Endothelial cell of umbilical vein (primary cell): ENCODE results near the gene GSC2. TPM values are rescaled to one million over a fixed set of nuclear protein-coding genes. Genes with fewer than 3 reads are reported as not detected.

Source experiments
- BruUV-seq: library from RNA; stranded (reverse); fragments of 400-500 nt; replicated peaks from 2 replicates; lab custom pipeline; 2021; lab: Mats Ljungman, UMichigan
- CTCF ChIA-PET: fragments of 300-600, 350-600 bp; sonication (Branson Sonifier 250); formaldehyde crosslinking; loops from one replicate; lab custom pipeline; 2021; ENCODE audit warnings: antibody characterized with exemption, inconsistent platforms; lab: Charles Lee
- POLR2A ChIA-PET: fragments of 300-600, 350-600 bp; sonication (Branson Sonifier 250); formaldehyde crosslinking; loops from one replicate; lab custom pipeline; 2021; ENCODE audit warnings: antibody characterized with exemption, inconsistent platforms; lab: Charles Lee
- DNase-seq: peaks from one replicate; pipeline ENCODE4 v3.0.0-alpha.2; 2011; ENCODE audit warnings: low read depth, low spot score
- FAIRE-seq: peaks from 2 replicates; lab custom pipeline; 2011; peaks lifted over from hg19 to GRCh38; lab: Jason Lieb, UNC
- H2AFZ ChIP-seq: 2 replicates; pipeline ENCODE4 v1.6.0; 2012; ENCODE audit warnings: low read depth, low read length, control low read depth, inconsistent platforms
- H3K27ac ChIP-seq: 2 replicates; pipeline ENCODE4 v1.5.1; 2011; ENCODE audit warnings: low read depth, mild to moderate bottlenecking, control low read depth, low read length, moderate library complexity; ENCODE audit not compliant: insufficient read depth
- H3K27me3 ChIP-seq, 2 experiments: 2 replicates each; pipeline versions ENCODE4 v1.6.0 to v1.6.1; 2011; ENCODE audit warnings: low read length in 2 of 2, mixed read lengths in 1 of 2; ENCODE audit not compliant: control insufficient read depth in 2 of 2, insufficient read depth in 2 of 2
- H3K36me3 ChIP-seq, 2 experiments: 2 replicates in 1 of 2; 3 replicates in 1 of 2; pipeline ENCODE4 v1.5.1; 2011; ENCODE audit warnings: low read length in 2 of 2, mild to moderate bottlenecking in 1 of 2, moderate library complexity in 1 of 2; ENCODE audit not compliant: control insufficient read depth in 2 of 2, insufficient read depth in 2 of 2; ENCODE audit errors: extremely low read depth in 1 of 2
- H3K4me1 ChIP-seq: 3 replicates; pipeline ENCODE4 v1.5.1; 2011; ENCODE audit warnings: mild to moderate bottlenecking, low read length; ENCODE audit not compliant: control insufficient read depth, insufficient read depth; ENCODE audit errors: extremely low read depth
- H3K4me2 ChIP-seq: 2 replicates; pipeline ENCODE4 v1.6.1; 2011; ENCODE audit warnings: low read length, control low read depth, mixed read lengths; ENCODE audit not compliant: insufficient read depth
- H3K4me3 ChIP-seq, 3 experiments: fragments of 200-600 bp in 1 of 3; sonication (generic), shearing (Covaris generic) in 1 of 3; replicated peaks in 1 of 3; 2 replicates each; pipeline ENCODE4 v1.5.1; 2011 to 2016; ENCODE audit warnings: control low read depth in 3 of 3, low read length in 3 of 3, mild to moderate bottlenecking in 2 of 3, inconsistent platforms in 1 of 3, low read depth in 1 of 3, moderate library complexity in 1 of 3; ENCODE audit not compliant: insufficient read depth in 1 of 3
- H3K79me2 ChIP-seq: 2 replicates; pipeline ENCODE4 v1.6.0; 2012; ENCODE audit warnings: low read length, inconsistent platforms; ENCODE audit not compliant: control insufficient read depth, insufficient read depth
- H3K9ac ChIP-seq: replicated peaks from 2 replicates; pipeline ENCODE3; 2011; ENCODE audit warnings: low read length, control low read depth; ENCODE audit not compliant: insufficient read depth; ENCODE audit errors: extremely low read depth
- H3K9me1 ChIP-seq: replicated peaks from 3 replicates; pipeline ENCODE4 v1.6.0; 2011; ENCODE audit warnings: mild to moderate bottlenecking, low read length; ENCODE audit not compliant: control insufficient read depth, insufficient read depth; ENCODE audit errors: extremely low read depth
- H3K9me3 ChIP-seq: replicated peaks from 2 replicates; pipeline ENCODE4 v1.5.1; 2012; ENCODE audit warnings: low read length, inconsistent platforms; ENCODE audit not compliant: control insufficient read depth, insufficient read depth
- H4K20me1 ChIP-seq: replicated peaks from 2 replicates; pipeline ENCODE3; 2011; ENCODE audit warnings: mild to moderate bottlenecking, low read length; ENCODE audit not compliant: control insufficient read depth, insufficient read depth; ENCODE audit errors: extremely low read depth
- CTCF ChIP-seq, 2 donors: IDR thresholded peaks; 1 replicate in 1 of 2; 2 replicates in 1 of 2; pipeline ENCODE4 v1.5.1; 2011; ENCODE audit warnings: low read length in 2 of 2, mild to moderate bottlenecking in 2 of 2, moderate library complexity in 2 of 2, control low read depth in 1 of 2, inconsistent platforms in 1 of 2, low read depth in 1 of 2; ENCODE audit not compliant: insufficient read depth in 1 of 2; ENCODE audit errors: extremely low read depth in 1 of 2
- EZH2 ChIP-seq: IDR thresholded peaks from 2 replicates; pipeline ENCODE4 v1.6.1; 2012; ENCODE audit warnings: borderline replicate concordance, low read depth, mild to moderate bottlenecking, moderate library complexity, low read length, inconsistent platforms; ENCODE audit not compliant: severe bottlenecking
- FOS ChIP-seq: IDR thresholded peaks from 2 replicates; pipeline ENCODE4 v1.6.1; 2011; ENCODE audit warnings: mild to moderate bottlenecking, low read length, moderate library complexity, borderline replicate concordance; ENCODE audit not compliant: insufficient read depth
- GATA2 ChIP-seq: IDR thresholded peaks from 2 replicates; pipeline ENCODE4 v1.7.0; 2011; ENCODE audit warnings: low read depth, mild to moderate bottlenecking, moderate library complexity, mixed read lengths, low read length; ENCODE audit not compliant: insufficient read length, insufficient read depth
- JUN ChIP-seq: IDR thresholded peaks from 2 replicates; pipeline ENCODE4 v1.6.1; 2011; ENCODE audit warnings: borderline replicate concordance, low read depth; ENCODE audit not compliant: insufficient read length, insufficient read depth
- MAX ChIP-seq: IDR thresholded peaks from 2 replicates; pipeline ENCODE4 v1.6.1; 2011; ENCODE audit not compliant: insufficient read depth, insufficient read length
- MYC ChIP-seq: IDR thresholded peaks from one replicate; pipeline ENCODE4 v1.6.1; 2011; ENCODE audit warnings: mild to moderate bottlenecking, low read depth, low read length
- POLR2A ChIP-seq: IDR thresholded peaks from 2 replicates; pipeline ENCODE4 v1.6.1; 2012; ENCODE audit warnings: low read depth, mild to moderate bottlenecking, control low read depth, low read length
- POLR2AphosphoS5 ChIP-seq: IDR thresholded peaks from 2 replicates; pipeline ENCODE4 v1.6.1; 2012; ENCODE audit warnings: low read depth, mild to moderate bottlenecking, control low read depth, low read length, moderate library complexity; ENCODE audit not compliant: insufficient read depth
- dilution Hi-C: fragments of 300-500 bp; cut with MboI; formaldehyde crosslinking; loops from one replicate; pipeline ENCODE4 v1.15.0; 2019; ENCODE audit warnings: low sequenced_read_pairs; ENCODE audit not compliant: extremely low pct_ligation_motif_present
- intact Hi-C: fragments of 100-400 bp; cut with micrococcal nuclease; formaldehyde crosslinking; loops from one replicate; pipeline ENCODE4 v1.10.0; 2022
- polyA plus RNA-seq, 4 experiments: library from polyadenylated mRNA; depleted of rRNA in 3 of 4; stranded (reverse) in 3 of 4; unstranded in 1 of 4; fragments of >200 nt; gene quantifications; 2 replicates each; pipeline versions ENCODE4 v1.2.1 to v1.2.3, GENCODE V29; 2011 to 2012; ENCODE audit warnings: missing spikeins in 1 of 4
- total RNA-seq: library from RNA; stranded (reverse); gene quantifications from 2 replicates; pipeline ENCODE4 v1.2.3, GENCODE V29; 2021

The GSC2 gene
- total and polyA plus RNA-seq, 2 donors (not counting 3 experiments of a cell fraction or from before 2014, with no cell fraction given), result not detected

GRCh38 chr22:19168088-19168890 is 18.2 kb upstream of the GSC2 start:
- Histone ChIP-seq H3K9me1 (no peaks in the 10 kb centered on the region), H3K4me1 (peaks cover 17% of the 10 kb centered on the region), H4K20me1 (no peaks in the 10 kb centered on the region), H3K9me3 (no peaks in the 10 kb centered on the region), H2AFZ (no peak overlapping the region), H3K9ac (no peak overlapping the region), H3K27ac (no peak overlapping the region), H3K27me3 (peaks cover 22 to 24% of the 10 kb centered on the region in 2 experiments), H3K4me3 (no peak overlapping the region), H3K4me2 (no peak overlapping the region), H3K36me3 (no peaks in the 10 kb centered on the region), H3K79me2 (peaks cover 18% of the 10 kb centered on the region)
- intact Hi-C loops, result no loop called here
- FAIRE-seq (no peak), DNase-seq (no peak)
- no TSS peak for BruUV-seq
- dilution Hi-C loops, result no loop called here
- TF ChIP-seq GATA2 (no peak), CTCF (IDR thresholded peaks at IDR 0.05; ENCODE audit: extremely low read depth in 1 of 2, insufficient read depth in 1 of 2, low read depth in 1 of 2, low read length in 2 of 2) (no peak), MYC (no peak), POLR2A (no peak), EZH2 (no peak), FOS (no peak), MAX (no peak), JUN (no peak), POLR2AphosphoS5 (no peak)
- CTCF ChIA-PET, result interaction anchor here (1.2 kb wide), 1 partner anchor 10 kb away, joined by 3 read pairs; no protein-coding TSS in a partner anchor
- POLR2A ChIA-PET, result interaction anchor here (0.5 to 0.8 kb wide), 2 partner anchors 10 to 493 kb away, joined by 5 read pairs; no protein-coding TSS in a partner anchor
